H9 (cell line): ENCODE measurements around the gene ANKRD16. TPM values are rescaled to one million over a fixed set of nuclear protein-coding genes. Genes with fewer than 3 reads are reported as not detected.
A peak's percentile ranks its signal among the peaks of the same experiment; 100 is the strongest.

ENCODE experiments used
- DNase-seq: peaks from one replicate; pipeline ENCODE4 v3.0.0-alpha.2; 2017
- H2AFZ ChIP-seq: one replicate; pipeline ENCODE4 v1.6.1; 2013; ENCODE audit warnings: mild to moderate bottlenecking, low read length, control low read depth, moderate library complexity
- H2AK5ac ChIP-seq: 2 replicates; pipeline ENCODE4 v1.6.1; 2013; ENCODE audit warnings: low read length, control low read depth, mixed read lengths; ENCODE audit not compliant: insufficient read length
- H2BK120ac ChIP-seq: one replicate; pipeline ENCODE4 v1.6.1; 2013; ENCODE audit warnings: low read depth, mild to moderate bottlenecking, low read length, control low read depth, inconsistent platforms; ENCODE audit not compliant: poor library complexity, severe bottlenecking
- H2BK12ac ChIP-seq: 2 replicates; pipeline ENCODE4 v1.6.1; 2013; ENCODE audit warnings: low read length, control low read depth, mixed read lengths, low read depth; ENCODE audit not compliant: insufficient read length
- H2BK15ac ChIP-seq: 2 replicates; pipeline ENCODE4 v1.6.1; 2013; ENCODE audit warnings: low read depth, low read length, control low read depth
- H2BK20ac ChIP-seq: one replicate; pipeline ENCODE4 v1.6.1; 2013; ENCODE audit warnings: low read depth, mild to moderate bottlenecking, low read length, control low read depth, inconsistent platforms; ENCODE audit not compliant: poor library complexity, severe bottlenecking
- H2BK5ac ChIP-seq: 2 replicates; pipeline ENCODE4 v1.6.1; 2013; ENCODE audit warnings: low read length, control low read depth, mixed read lengths; ENCODE audit not compliant: insufficient read length
- H3K14ac ChIP-seq: 2 replicates; pipeline ENCODE4 v1.6.1; 2013; ENCODE audit warnings: low read length, control low read depth; ENCODE audit not compliant: insufficient read depth
- H3K18ac ChIP-seq: 2 replicates; pipeline ENCODE4 v1.6.1; 2013; ENCODE audit warnings: low read depth, mild to moderate bottlenecking, mixed read lengths, low read length, control low read depth; ENCODE audit not compliant: insufficient read length
- H3K23ac ChIP-seq: 2 replicates; pipeline ENCODE4 v1.6.1; 2013; ENCODE audit warnings: low read length, control low read depth, mixed read lengths, low read depth; ENCODE audit not compliant: insufficient read length
- H3K23me2 ChIP-seq: 2 replicates; pipeline ENCODE4 v1.6.1; 2013; ENCODE audit warnings: low read depth, mild to moderate bottlenecking, mixed read lengths, low read length, control low read depth; ENCODE audit not compliant: insufficient read length, poor library complexity, severe bottlenecking
- H3K27ac ChIP-seq: 2 replicates; pipeline ENCODE4 v1.5.1; 2013; ENCODE audit warnings: low read length, control low read depth, mixed read lengths, low read depth; ENCODE audit not compliant: insufficient read length
- H3K27me3 ChIP-seq: 2 replicates; pipeline ENCODE4 v1.6.1; 2013; ENCODE audit warnings: low read length, control low read depth, inconsistent platforms; ENCODE audit not compliant: insufficient read depth
- H3K4ac ChIP-seq: 2 replicates; pipeline ENCODE4 v1.6.1; 2013; ENCODE audit warnings: low read depth, mild to moderate bottlenecking, control low read depth, inconsistent platforms, low read length, moderate library complexity
- H3K4me1 ChIP-seq: 2 replicates; pipeline ENCODE4 v1.6.1; 2013; ENCODE audit warnings: low read length, control low read depth, inconsistent platforms; ENCODE audit not compliant: insufficient read depth
- H3K4me2 ChIP-seq: 2 replicates; pipeline ENCODE4 v1.6.1; 2013; ENCODE audit warnings: low read length, control low read depth, mixed read lengths; ENCODE audit not compliant: insufficient read length, insufficient read depth
- H3K56ac ChIP-seq: 2 replicates; pipeline ENCODE4 v1.6.1; 2013; ENCODE audit warnings: low read depth, mild to moderate bottlenecking, mixed read lengths, low read length, control low read depth; ENCODE audit not compliant: insufficient read length
- H3K79me1 ChIP-seq: 2 replicates; pipeline ENCODE4 v1.6.1; 2013; ENCODE audit warnings: low read depth, mild to moderate bottlenecking, moderate library complexity, low read length, control low read depth, inconsistent platforms; ENCODE audit not compliant: insufficient read depth, poor library complexity, severe bottlenecking
- H3K79me2 ChIP-seq: 2 replicates; pipeline ENCODE4 v1.6.1; 2013; ENCODE audit warnings: low read length, control low read depth, inconsistent platforms; ENCODE audit not compliant: insufficient read depth
- H3K9ac ChIP-seq: 2 replicates; pipeline ENCODE4 v1.6.1; 2013; ENCODE audit warnings: low read length, control low read depth, mixed read lengths; ENCODE audit not compliant: insufficient read length; ENCODE audit errors: extremely low read depth
- H3K9me3 ChIP-seq: one replicate; pipeline ENCODE4 v1.6.1; 2013; ENCODE audit warnings: low read depth, low read length, inconsistent platforms; ENCODE audit not compliant: control insufficient read depth
- H3T11ph ChIP-seq: one replicate; pipeline ENCODE4 v1.6.1; 2013; ENCODE audit warnings: mild to moderate bottlenecking, low read length, control low read depth, inconsistent platforms
- H4K20me1 ChIP-seq: one replicate; pipeline ENCODE4 v1.6.1; 2013; ENCODE audit not compliant: control insufficient read depth, insufficient read length, insufficient read depth
- H4K5ac ChIP-seq: 2 replicates; pipeline ENCODE4 v1.6.1; 2013; ENCODE audit warnings: low read depth, mild to moderate bottlenecking, mixed read lengths, low read length, control low read depth; ENCODE audit not compliant: insufficient read length
- H4K8ac ChIP-seq: replicated peaks from 2 replicates; pipeline ENCODE4 v1.6.1; 2013; ENCODE audit warnings: low read length, control low read depth, mixed read lengths, low read depth; ENCODE audit not compliant: insufficient read length
- H4K91ac ChIP-seq: 2 replicates; pipeline ENCODE4 v1.6.1; 2013; ENCODE audit warnings: low read depth, mild to moderate bottlenecking, moderate library complexity, mixed read lengths, low read length, control low read depth; ENCODE audit not compliant: insufficient read length
- H3K27ac Mint-ChIP-seq, 3 experiments: 2 replicates in 2 of 3; 3 replicates in 1 of 3; pipeline ENCODE4 v1.8.0; 2020 to 2021; ENCODE audit warnings: mixed read lengths in 3 of 3, mild to moderate bottlenecking in 1 of 3, moderate library complexity in 1 of 3
- H3K27me3 Mint-ChIP-seq: 2 replicates; pipeline ENCODE4 v1.8.0; 2021; ENCODE audit warnings: low read depth, mild to moderate bottlenecking, moderate library complexity, mixed read lengths
- H3K36me3 Mint-ChIP-seq, 3 experiments: 2 replicates in 2 of 3; 3 replicates in 1 of 3; pipeline ENCODE4 v1.8.0; 2020 to 2021; ENCODE audit warnings: low read depth in 3 of 3, mixed read lengths in 3 of 3; ENCODE audit not compliant: insufficient read depth in 1 of 3
- H3K4me1 Mint-ChIP-seq, 2 experiments: 2 replicates each; pipeline ENCODE4 v1.8.0; 2020; ENCODE audit warnings: mixed read lengths in 2 of 2
- H3K4me3 Mint-ChIP-seq, 2 experiments: 2 replicates in 1 of 2; 3 replicates in 1 of 2; pipeline ENCODE4 v1.8.0; 2020 to 2021; ENCODE audit warnings: mild to moderate bottlenecking in 2 of 2, mixed read lengths in 2 of 2, moderate library complexity in 1 of 2
- H3K9me3 Mint-ChIP-seq, 2 experiments: 2 replicates in 1 of 2; 3 replicates in 1 of 2; pipeline ENCODE4 v1.8.0; 2020; ENCODE audit warnings: mild to moderate bottlenecking in 2 of 2, mixed read lengths in 2 of 2, moderate library complexity in 1 of 2
- CTCF ChIP-seq: fragments of 200-600 bp; sonication (generic); conservative IDR thresholded peaks from 3 replicates; pipeline ENCODE4 v1.8.0; 2021; ENCODE audit warnings: antibody characterized with exemption, mild to moderate bottlenecking
- WGBS: extraction: QIAGEN DNeasy Blood & Tissue Kit; methylation state at CpG from one replicate; pipeline ENCODE4 v1.1.7; 2013; ENCODE audit warnings: missing lambda C conversion rate, low lambda C conversion rate, mixed read lengths; ENCODE audit not compliant: insufficient read length; ENCODE audit errors: extremely low coverage; 5-methylcytosine and 5-hydroxymethylcytosine counted together
- total RNA-seq: library from RNA; stranded (reverse); gene quantifications from 2 replicates; pipeline ENCODE4 v1.2.1, GENCODE V29; 2021

Gene ANKRD16
- total RNA-seq, 1 experiment from 2014 or later = 11.4 TPM

- no peak for TF ChIP-seq CTCF
- Histone ChIP-seq H3K9ac (no peak overlapping the region), H2BK15ac (no peak overlapping the region), H4K5ac (no peak overlapping the region), H2BK12ac (no peak overlapping the region), H3K18ac (no peak overlapping the region), H3K79me2 (no peaks in the 10 kb centered on the region), H3K9me3 (peaks cover 7% of the 10 kb centered on the region), H3K79me1 (no peaks in the 10 kb centered on the region), H4K20me1 (no peaks in the 10 kb centered on the region), H3K23me2 (no peaks in the 10 kb centered on the region), H4K8ac (no peak overlapping the region), H3K27me3 (no peaks in the 10 kb centered on the region), H2AK5ac (no peak overlapping the region), H3K4ac (no peak overlapping the region), H3K14ac (no peak overlapping the region), H2BK20ac (no peak overlapping the region), H3T11ph (no peak overlapping the region), H3K4me2 (no peak overlapping the region), H3K4me1 (no peaks in the 10 kb centered on the region), H3K56ac (no peak overlapping the region), H2BK5ac (no peak overlapping the region), H4K91ac (no peak overlapping the region), H3K23ac (no peak overlapping the region), H3K27ac (no peak overlapping the region), H2BK120ac (no peak overlapping the region), H2AFZ (no peak overlapping the region)
- Mint-ChIP-seq H3K36me3 (peaks cover 24 to 36% (median 27%) of the 10 kb centered on the region in 3 experiments), H3K4me1 (peaks cover 3 to 13% of the 10 kb centered on the region in 2 experiments), H3K27ac (peak overlapping the region in 2 of 3 experiments; percentile 12 to 27; a peak in 3 of 7 replicates), H3K9me3 (peaks cover 14 to 17% of the 10 kb centered on the region in 2 experiments; a peak in 4 of 5 replicates), H3K4me3 (no peak overlapping the region; a peak in 1 of 5 replicates), H3K27me3 (no peaks in the 10 kb centered on the region; the same call in 1 of the 2 replicates)
- DNase-seq = no peak
- no CpG with 5 or more reads among the region's 5 CpGs for WGBS
Measured at GRCh38 chr10:5871596-5871995, 18.1 kb downstream of the ANKRD16 start.
